Erythroblast (primary cell): ENCODE data around the gene MVB12A.

Source experiments
- GATA1 ChIP-seq: IDR thresholded peaks from 2 replicates; pipeline ENCODE4 v1.6.1; 2011; ENCODE audit warnings: low read depth, mild to moderate bottlenecking, control low read depth, low read length, moderate library complexity
- POLR2A ChIP-seq: IDR thresholded peaks from 2 replicates; pipeline ENCODE4 v1.6.1; 2011; ENCODE audit warnings: mild to moderate bottlenecking, low read length

DNA sequence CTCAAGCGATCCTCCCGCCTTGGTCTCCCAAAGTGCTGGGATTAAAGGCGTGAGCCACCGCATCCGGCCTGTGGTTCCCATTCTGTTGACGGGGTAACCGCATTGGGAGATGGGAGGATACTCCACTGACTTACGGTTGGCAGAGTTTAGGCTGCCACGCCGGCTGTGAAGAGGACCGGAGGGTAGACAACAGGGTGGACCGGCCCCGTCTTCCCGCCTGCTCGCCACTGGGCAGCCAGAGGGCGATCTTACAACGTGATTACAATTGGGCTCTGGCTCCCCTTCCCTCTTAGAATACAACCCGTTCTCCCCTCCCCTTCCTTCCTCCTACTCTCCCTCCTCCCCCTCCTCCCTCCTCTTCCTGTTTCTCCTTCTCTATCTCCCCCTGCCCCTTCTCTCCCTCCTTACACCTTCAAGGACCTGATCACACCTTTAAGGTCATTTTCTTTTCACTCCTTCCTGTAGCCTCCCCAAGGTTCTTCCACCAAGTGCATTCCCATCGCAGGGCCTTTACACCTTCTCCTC, 24.9 kb upstream of the MVB12A start:
- TF ChIP-seq POLR2A (no peak), GATA1 (no peak)
